ENCODE measurements around the gene SLC13A2. TPM values are rescaled to one million over a fixed set of nuclear protein-coding genes. Genes with fewer than 3 reads are reported as not detected.
"Not testable (repeated sequence)": the region's sequence is repeated elsewhere in the genome, so short reads cannot be mapped to it uniquely, and the experiment has no call there.

SLC13A2 gene
- total RNA-seq, 1 experiment from 2014 or later: not detected

- no peak overlapping the region for H3K27ac ChIP-seq (ENCODE audit: low read length)
- DNase-seq (ENCODE audit: low read depth, low spot score) (no peak), ATAC-seq (no peak)
- H3K4me3 ChIP-seq (ENCODE audit: low read depth in 2 of 2, low read length in 2 of 2): no peak overlapping the region
- no peaks in the 10 kb centered on the region for H3K4me1 ChIP-seq (ENCODE audit: control insufficient read depth, insufficient read depth, low read length)
- ChIA-PET POLR2A (no interaction called here), CTCF (no interaction called here)
- H3K9me3 ChIP-seq (ENCODE audit: control insufficient read depth, insufficient read depth, low read depth, low read length): no peaks in the 10 kb centered on the region
- in situ Hi-C loops (cut with HindIII; ENCODE audit: low pct_unique_long_range_greater_than_20kb, low sequenced_read_pairs) (no loop called here), intact Hi-C loops (cut with micrococcal nuclease; ENCODE audit: unreplicated experiment) (no loop called here)
- peaks cover 9% of the 10 kb centered on the region; the same call in 1 of the 2 replicates for H3K27me3 ChIP-seq (ENCODE audit: control insufficient read depth, insufficient read depth, low read length)
- no TSS peak for BruUV-seq (replicated peaks)
- TF ChIP-seq TCF7L2 (IDR thresholded peaks at IDR 0.05; ENCODE audit: low read depth, low read length) (no peak), POLR2AphosphoS5 (IDR thresholded peaks at IDR 0.05; ENCODE audit: low read depth, low read length) (no peak), REST (IDR thresholded peaks at IDR 0.05; ENCODE audit: insufficient read depth in 1 of 2, low read depth in 2 of 2, low read length in 1 of 2) (no peak), CTCF (IDR thresholded peaks at IDR 0.05) (no peak), SIN3A (IDR thresholded peaks at IDR 0.05; ENCODE audit: borderline replicate concordance, insufficient read depth, low read depth, low read length) (no peak)
- H3K36me3 ChIP-seq (ENCODE audit: control insufficient read depth, insufficient read depth, low read length): no peaks in the 10 kb centered on the region
Measured at GRCh38 chr17:28433721-28434120, 39.7 kb upstream of the SLC13A2 start.

GRCh38 chr17:28434326-28434725, 39.1 kb upstream of the SLC13A2 start:
- H3K9me3 ChIP-seq (ENCODE audit: control insufficient read depth, insufficient read depth, low read depth, low read length); DNase-seq (ENCODE audit: low read depth, low spot score); CTCF ChIA-PET; H3K36me3 ChIP-seq (ENCODE audit: control insufficient read depth, insufficient read depth, low read length); H3K4me1 ChIP-seq (ENCODE audit: control insufficient read depth, insufficient read depth, low read length); H3K4me3 ChIP-seq (ENCODE audit: low read depth in 2 of 2, low read length in 2 of 2); intact Hi-C loops (cut with micrococcal nuclease; ENCODE audit: unreplicated experiment); in situ Hi-C loops (cut with HindIII; ENCODE audit: low pct_unique_long_range_greater_than_20kb, low sequenced_read_pairs); H3K27ac ChIP-seq (ENCODE audit: low read length); POLR2A ChIA-PET; ATAC-seq; H3K27me3 ChIP-seq (ENCODE audit: control insufficient read depth, insufficient read depth, low read length); BruUV-seq (replicated peaks): not testable (repeated sequence)

- DNase-seq (ENCODE audit: low read depth, low spot score) (no peak), ATAC-seq (no peak)
- ChIA-PET POLR2A (no interaction called here), CTCF (interaction anchor here (1.1 kb wide), 1 partner anchor 27 kb away, joined by 6 read pairs; no protein-coding TSS in a partner anchor)
- intact Hi-C loops (cut with micrococcal nuclease; ENCODE audit: unreplicated experiment): no loop called here
- BruUV-seq (replicated peaks): no TSS peak
- Histone ChIP-seq H3K27ac (ENCODE audit: low read length) (no peak overlapping the region), H3K4me3 (ENCODE audit: low read depth in 2 of 2, low read length in 2 of 2) (no peak overlapping the region), H3K9me3 (ENCODE audit: control insufficient read depth, insufficient read depth, low read depth, low read length) (no peaks in the 10 kb centered on the region), H3K27me3 (ENCODE audit: control insufficient read depth, insufficient read depth, low read length) (peaks cover 5% of the 10 kb centered on the region; the same call in 1 of the 2 replicates), H3K36me3 (ENCODE audit: control insufficient read depth, insufficient read depth, low read length) (no peaks in the 10 kb centered on the region), H3K4me1 (ENCODE audit: control insufficient read depth, insufficient read depth, low read length) (no peaks in the 10 kb centered on the region)
- TF ChIP-seq CTCF (IDR thresholded peaks at IDR 0.05) (no peak), TCF7L2 (IDR thresholded peaks at IDR 0.05; ENCODE audit: low read depth, low read length) (no peak), POLR2AphosphoS5 (IDR thresholded peaks at IDR 0.05; ENCODE audit: low read depth, low read length) (no peak), REST (IDR thresholded peaks at IDR 0.05; ENCODE audit: insufficient read depth in 1 of 2, low read depth in 2 of 2, low read length in 1 of 2) (no peak), SIN3A (IDR thresholded peaks at IDR 0.05; ENCODE audit: borderline replicate concordance, insufficient read depth, low read depth, low read length) (no peak)
- in situ Hi-C loops (cut with HindIII; ENCODE audit: low pct_unique_long_range_greater_than_20kb, low sequenced_read_pairs): no loop called here
Measured at GRCh38 chr17:28443901-28444638, 29.4 kb upstream of the SLC13A2 start.
